Measurements from ENCODE around the gene FAM81A.
A peak's percentile ranks its signal among the peaks of the same experiment; 100 is the strongest.
"Not testable (repeated sequence)": the region's sequence is repeated elsewhere in the genome, so short reads cannot be mapped to it uniquely, and the experiment has no call there.

The FAM81A gene

GRCh38 chr15:59492389-59493377, 54.7 kb downstream of the FAM81A start:
- peak; percentile 39 for DNase-seq

- DNase-seq = no peak
Measured at GRCh38 chr15:59501597-59501996, 63.6 kb downstream of the FAM81A start.

- DNase-seq = no peak
Measured at GRCh38 chr15:59515190-59515589, 77.2 kb downstream of the FAM81A start.

- DNase-seq = no peak
Measured at GRCh38 chr15:59516655-59517461, 78.9 kb downstream of the FAM81A start.

- no peak for DNase-seq
Measured at GRCh38 chr15:59519329-59519728, 81.3 kb downstream of the FAM81A start.

GRCh38 chr15:59521443-59521842, 83.5 kb downstream of the FAM81A start:
- no peak for DNase-seq

GRCh38 chr15:59522988-59523461, 85.0 kb downstream of the FAM81A start:
- no peak for DNase-seq

GRCh38 chr15:59523702-59524101, 85.7 kb downstream of the FAM81A start:
- no peak for DNase-seq

- no peak for DNase-seq
Measured at GRCh38 chr15:59524331-59524731, 86.3 kb downstream of the FAM81A start.

GRCh38 chr15:59526466-59526865, 88.5 kb downstream of the FAM81A start:
- not testable (repeated sequence) for DNase-seq

- no peak for DNase-seq
Measured at GRCh38 chr15:59528429-59528828, 90.4 kb downstream of the FAM81A start.

GRCh38 chr15:59528961-59529402, 91.0 kb downstream of the FAM81A start:
- DNase-seq = peak; percentile 75

- no peak for DNase-seq
Measured at GRCh38 chr15:59531066-59531675, 93.2 kb downstream of the FAM81A start.

- DNase-seq = peak; percentile 20
Measured at GRCh38 chr15:59532770-59533379, 94.9 kb downstream of the FAM81A start.

GRCh38 chr15:59536553-59536952, 98.6 kb downstream of the FAM81A start:
- no peak for DNase-seq

- DNase-seq = no peak
Measured at GRCh38 chr15:59537403-59537802, 99.4 kb downstream of the FAM81A start.

GRCh38 chr15:59538494-59538893, 100.5 kb downstream of the FAM81A start:
- no peak for DNase-seq

GRCh38 chr15:59539799-59540198, 101.8 kb downstream of the FAM81A start:
- no peak for DNase-seq

- no peak for DNase-seq
Measured at GRCh38 chr15:59540654-59541053, 102.7 kb downstream of the FAM81A start.

GRCh38 chr15:59541750-59542149, 103.8 kb downstream of the FAM81A start:
- DNase-seq = no peak

- DNase-seq = no peak
Measured at GRCh38 chr15:59543721-59544547, 105.9 kb downstream of the FAM81A start.

GRCh38 chr15:59545573-59545972, 107.6 kb downstream of the FAM81A start:
- no peak for DNase-seq
